Stimulated activated CD8-positive, alpha-beta memory T cell treated with anti-CD3 and anti-CD28 coated beads, Interleukin-4, amount 100 ng/mL, for 24 hours (primary cell): ENCODE measurements around the gene NOP56.

Source experiments
- DNase-seq: peaks from one replicate; pipeline ENCODE4 v3.0.0-alpha.2; 2020; ENCODE audit warnings: low read depth

NOP56 gene

GRCh38 chr20:2703716-2704475 lies 51.5 kb downstream of the NOP56 start:
- no peak for DNase-seq

- DNase-seq: no peak
Measured at GRCh38 chr20:2705931-2706645, 53.7 kb downstream of the NOP56 start.

GRCh38 chr20:2706688-2707352 lies 54.4 kb downstream of the NOP56 start:
- no peak for DNase-seq

GRCh38 chr20:2707353-2708072 lies 55.1 kb downstream of the NOP56 start:
- DNase-seq: no peak
